ENCODE data around the gene ZRSR2.

- TF ChIP-seq REST (IDR thresholded peaks at IDR 0.05; ENCODE audit: insufficient read depth in 1 of 2, low read depth in 2 of 2, low read length in 2 of 2) (no peak), TAF1 (IDR thresholded peaks at IDR 0.05; ENCODE audit: borderline replicate concordance, insufficient read depth, low read length) (no peak), POLR2AphosphoS5 (IDR thresholded peaks at IDR 0.05; ENCODE audit: low read depth, low read length) (no peak), SIN3A (IDR thresholded peaks at IDR 0.05; ENCODE audit: borderline replicate concordance, insufficient read depth, low read length) (no peak)
Measured at GRCh38 chrX:15748841-15749240, 41.4 kb upstream of the ZRSR2 start.

Data from PFSK-1 (cell line).